SJCRH30 (cell line): Measurements from ENCODE around the gene TMEM26. TPM values are rescaled to one million over a fixed set of nuclear protein-coding genes. Genes with fewer than 3 reads are reported as not detected.

Source experiments
- DNase-seq, 2 experiments: peaks; one replicate each; pipeline ENCODE4 v3.0.0-alpha.2; 2015 to 2020
- H3K27ac ChIP-seq: fragments of 250-450 bp; sonication (Bioruptor Pico); 2 replicates; pipeline ENCODE4 v1.5.1; 2020; ENCODE audit warnings: mild to moderate bottlenecking, moderate library complexity
- H3K27me3 ChIP-seq: fragments of 250-450 bp; sonication (Bioruptor Pico); 2 replicates; pipeline ENCODE4 v1.5.1; 2020; ENCODE audit warnings: mild to moderate bottlenecking, moderate library complexity
- H3K36me3 ChIP-seq: fragments of 250-450 bp; sonication (Bioruptor Pico); 2 replicates; pipeline ENCODE4 v1.5.1; 2020; ENCODE audit warnings: mild to moderate bottlenecking, moderate library complexity
- H3K4me1 ChIP-seq: fragments of 250-450 bp; sonication (Bioruptor Pico); 2 replicates; pipeline ENCODE4 v1.5.1; 2020; ENCODE audit warnings: mild to moderate bottlenecking, moderate library complexity
- H3K4me3 ChIP-seq: fragments of 250-450 bp; sonication (Bioruptor Pico); 2 replicates; pipeline ENCODE4 v1.5.1; 2020; ENCODE audit warnings: mild to moderate bottlenecking, moderate library complexity
- H3K9me3 ChIP-seq: fragments of 250-450 bp; sonication (Bioruptor Pico); replicated peaks from 2 replicates; pipeline ENCODE4 v1.5.1; 2020; ENCODE audit warnings: mild to moderate bottlenecking, moderate library complexity
- total RNA-seq: library from RNA; depleted of rRNA; stranded (reverse); fragments of >200 nt; shearing (Covaris generic); gene quantifications from 2 replicates; pipeline ENCODE4 v1.2.3, GENCODE V29; 2014; rRNA removed

Gene TMEM26
- not detected in 2 replicates for total RNA-seq

- H3K27me3 ChIP-seq: no peaks in the 10 kb centered on the region
- no peak for DNase-seq
Observed at GRCh38 chr10:61452655-61453641, at the start of gene TMEM26. Gene TMEM26 (minus strand): TSS chr10:61453381. CDS start chr10:61453081, 300 bp downstream.

GRCh38 chr10:61500460-61500859 lies 47.3 kb upstream of the TMEM26 start:
- DNase-seq: no peak
- no peaks in the 10 kb centered on the region for H3K36me3 ChIP-seq
- H3K27me3 ChIP-seq: no peaks in the 10 kb centered on the region
- no peaks in the 10 kb centered on the region for H3K4me1 ChIP-seq
- no peak overlapping the region for H3K27ac ChIP-seq
- no peak overlapping the region for H3K4me3 ChIP-seq
- H3K9me3 ChIP-seq: no peaks in the 10 kb centered on the region

More at GRCh38 chr10:61452655-61453641, at the start of gene TMEM26:
- H3K4me1 ChIP-seq: no peaks in the 10 kb centered on the region
- no peaks in the 10 kb centered on the region for H3K9me3 ChIP-seq
- no peak within 1 kb of the TSS for H3K4me3 ChIP-seq
- H3K36me3 ChIP-seq: no peaks in the 10 kb centered on the region
- no peak within 1 kb of the TSS for H3K27ac ChIP-seq

GRCh38 chr10:61492364-61492995 lies 39.3 kb upstream of the TMEM26 start:
- no peaks in the 10 kb centered on the region for H3K9me3 ChIP-seq
- H3K36me3 ChIP-seq: no peaks in the 10 kb centered on the region
- DNase-seq: no peak
- no peaks in the 10 kb centered on the region for H3K4me1 ChIP-seq
- H3K27me3 ChIP-seq: no peaks in the 10 kb centered on the region
- no peak overlapping the region for H3K4me3 ChIP-seq
- H3K27ac ChIP-seq: no peak overlapping the region

GRCh38 chr10:61487506-61487905 lies 34.3 kb upstream of the TMEM26 start:
- DNase-seq: no peak
- Histone ChIP-seq H3K27me3 (no peaks in the 10 kb centered on the region), H3K4me3 (no peak overlapping the region), H3K4me1 (no peaks in the 10 kb centered on the region), H3K27ac (no peak overlapping the region), H3K9me3 (no peaks in the 10 kb centered on the region), H3K36me3 (no peaks in the 10 kb centered on the region)

- no peaks in the 10 kb centered on the region for H3K36me3 ChIP-seq
- no peak for DNase-seq
- H3K4me1 ChIP-seq: no peaks in the 10 kb centered on the region
- no peaks in the 10 kb centered on the region for H3K27me3 ChIP-seq
- H3K4me3 ChIP-seq: no peak overlapping the region
- H3K27ac ChIP-seq: no peak overlapping the region
- H3K9me3 ChIP-seq: no peaks in the 10 kb centered on the region
Observed at GRCh38 chr10:61486738-61487396, 33.7 kb upstream of the TMEM26 start.

- DNase-seq: no peak
- no peaks in the 10 kb centered on the region for H3K36me3 ChIP-seq
- H3K27ac ChIP-seq: no peak overlapping the region
- no peaks in the 10 kb centered on the region for H3K9me3 ChIP-seq
- H3K4me1 ChIP-seq: no peaks in the 10 kb centered on the region
- no peak overlapping the region for H3K4me3 ChIP-seq
- no peaks in the 10 kb centered on the region for H3K27me3 ChIP-seq
Observed at GRCh38 chr10:61486251-61486650, 33.1 kb upstream of the TMEM26 start.

- Histone ChIP-seq H3K9me3 (no peaks in the 10 kb centered on the region), H3K36me3 (no peaks in the 10 kb centered on the region), H3K27me3 (no peaks in the 10 kb centered on the region), H3K4me1 (no peaks in the 10 kb centered on the region), H3K4me3 (no peak overlapping the region), H3K27ac (no peak overlapping the region)
- no peak for DNase-seq
Observed at GRCh38 chr10:61481597-61481996, 28.4 kb upstream of the TMEM26 start.

- H3K27ac ChIP-seq: no peak overlapping the region
- H3K27me3 ChIP-seq: no peaks in the 10 kb centered on the region
- no peaks in the 10 kb centered on the region for H3K9me3 ChIP-seq
- DNase-seq: no peak
- H3K4me3 ChIP-seq: no peak overlapping the region
- H3K4me1 ChIP-seq: no peaks in the 10 kb centered on the region
- no peaks in the 10 kb centered on the region for H3K36me3 ChIP-seq
Observed at GRCh38 chr10:61480208-61480607, 27.0 kb upstream of the TMEM26 start.

- Histone ChIP-seq H3K27me3 (no peaks in the 10 kb centered on the region), H3K4me1 (no peaks in the 10 kb centered on the region), H3K4me3 (no peak overlapping the region), H3K36me3 (no peaks in the 10 kb centered on the region), H3K9me3 (no peaks in the 10 kb centered on the region), H3K27ac (no peak overlapping the region)
- DNase-seq: peak in 1 of 2 experiments; percentile 5
Observed at GRCh38 chr10:61478621-61479312, 25.6 kb upstream of the TMEM26 start.

GRCh38 chr10:61477451-61477850 lies 24.3 kb upstream of the TMEM26 start:
- Histone ChIP-seq H3K4me1 (no peaks in the 10 kb centered on the region), H3K27me3 (no peaks in the 10 kb centered on the region)
- no peak for DNase-seq

GRCh38 chr10:61476529-61476928 lies 23.3 kb upstream of the TMEM26 start:
- Histone ChIP-seq H3K36me3 (no peaks in the 10 kb centered on the region), H3K27me3 (no peaks in the 10 kb centered on the region), H3K27ac (no peak overlapping the region), H3K4me1 (no peaks in the 10 kb centered on the region), H3K4me3 (no peak overlapping the region), H3K9me3 (no peaks in the 10 kb centered on the region)
- DNase-seq: no peak

More at GRCh38 chr10:61477451-61477850, 24.3 kb upstream of the TMEM26 start:
- H3K27ac ChIP-seq: no peak overlapping the region
- H3K4me3 ChIP-seq: no peak overlapping the region
- H3K9me3 ChIP-seq: no peaks in the 10 kb centered on the region
- no peaks in the 10 kb centered on the region for H3K36me3 ChIP-seq

GRCh38 chr10:61475449-61475873 lies 22.3 kb upstream of the TMEM26 start:
- no peaks in the 10 kb centered on the region for H3K27me3 ChIP-seq
- no peak overlapping the region for H3K4me3 ChIP-seq
- H3K9me3 ChIP-seq: no peaks in the 10 kb centered on the region
- DNase-seq: no peak
- no peaks in the 10 kb centered on the region for H3K36me3 ChIP-seq
- H3K4me1 ChIP-seq: no peaks in the 10 kb centered on the region
- H3K27ac ChIP-seq: no peak overlapping the region

- H3K9me3 ChIP-seq: no peaks in the 10 kb centered on the region
Observed at GRCh38 chr10:61472090-61472674, 19.0 kb upstream of the TMEM26 start.

GRCh38 chr10:61471491-61471890 lies 18.3 kb upstream of the TMEM26 start:
- no peak overlapping the region for H3K27ac ChIP-seq
- H3K9me3 ChIP-seq: no peaks in the 10 kb centered on the region
- H3K36me3 ChIP-seq: no peaks in the 10 kb centered on the region
- DNase-seq: no peak
- H3K27me3 ChIP-seq: no peaks in the 10 kb centered on the region
- H3K4me3 ChIP-seq: no peak overlapping the region
- H3K4me1 ChIP-seq: no peaks in the 10 kb centered on the region

More at GRCh38 chr10:61472090-61472674, 19.0 kb upstream of the TMEM26 start:
- no peak overlapping the region for H3K4me3 ChIP-seq
- no peaks in the 10 kb centered on the region for H3K27me3 ChIP-seq
- no peaks in the 10 kb centered on the region for H3K4me1 ChIP-seq
- no peak overlapping the region for H3K27ac ChIP-seq
- no peaks in the 10 kb centered on the region for H3K36me3 ChIP-seq
- no peak for DNase-seq
